Measurements from ENCODE around the gene SMAD3. TPM values are rescaled to one million over a fixed set of nuclear protein-coding genes. Genes with fewer than 3 reads are reported as not detected.

SMAD3 gene
- total RNA-seq, 2 experiments from 2014 or later, result 26.8 to 27.1 TPM

DNA sequence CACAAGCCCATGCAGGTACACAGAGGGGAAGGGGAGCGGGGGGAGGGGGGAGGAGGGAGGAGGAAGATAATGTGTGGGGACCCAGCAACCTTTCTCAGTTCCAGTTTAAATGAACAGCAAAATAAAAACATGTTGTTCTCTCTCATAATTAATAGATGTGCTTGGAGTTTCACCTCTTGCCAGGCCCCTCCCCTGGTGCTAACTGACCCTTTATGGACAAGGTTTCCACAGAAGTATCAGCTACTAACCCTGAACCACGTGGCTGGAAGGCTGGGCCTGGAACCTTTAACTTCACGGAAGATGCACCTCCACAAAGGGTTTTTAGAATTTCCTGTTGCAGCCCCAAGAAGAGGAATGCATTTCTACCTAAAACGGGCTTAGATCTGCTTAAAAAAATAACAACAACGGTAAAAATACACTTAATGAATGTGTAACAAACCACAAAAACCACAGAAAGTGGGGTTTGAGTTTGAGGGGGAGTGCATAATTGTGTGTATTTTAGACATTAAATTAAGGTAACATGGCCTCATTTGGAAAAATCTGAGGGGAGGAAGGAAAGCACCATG lies 14.8 kb upstream of the SMAD3 start:
- CTCF ChIA-PET, result no interaction called here
- POLR2A ChIA-PET, result no interaction called here
- DNase-seq (no peak), ATAC-seq (no peak)
- Mint-ChIP-seq H3K36me3 (ENCODE audit: low read depth) (no peaks in the 10 kb centered on the region), H3K27me3 (ENCODE audit: low read depth) (no peaks in the 10 kb centered on the region), H3K9me3 (ENCODE audit: insufficient read depth) (no peaks in the 10 kb centered on the region), H3K4me3 (no peak overlapping the region), H3K27ac (peak overlapping the region; percentile 3), H3K4me1 (ENCODE audit: low read depth) (peaks cover 24% of the 10 kb centered on the region)

- no peak overlapping the region for H3K27ac Mint-ChIP-seq
- DNase-seq (no peak), ATAC-seq (no peak)
- CTCF ChIA-PET, result interaction anchor here (1.2 kb wide), 1 partner anchor 9 kb away, joined by 4 read pairs; no protein-coding TSS in a partner anchor
- peaks cover 29% of the 10 kb centered on the region for H3K4me1 Mint-ChIP-seq (ENCODE audit: low read depth)
- no peaks in the 10 kb centered on the region for H3K36me3 Mint-ChIP-seq (ENCODE audit: low read depth)
- H3K9me3 Mint-ChIP-seq (ENCODE audit: insufficient read depth), result no peaks in the 10 kb centered on the region
- no peaks in the 10 kb centered on the region for H3K27me3 Mint-ChIP-seq (ENCODE audit: low read depth)
- no peak overlapping the region for H3K4me3 Mint-ChIP-seq
- POLR2A ChIA-PET, result interaction anchor here (0.7 kb wide), 1 partner anchor 9 kb away, joined by 3 read pairs; no protein-coding TSS in a partner anchor
Measured at GRCh38 chr15:67051088-67052045, 14.0 kb upstream of the SMAD3 start.

GRCh38 chr15:67054676-67055075 lies 10.7 kb upstream of the SMAD3 start:
- no peak overlapping the region for H3K4me3 Mint-ChIP-seq

DNA sequence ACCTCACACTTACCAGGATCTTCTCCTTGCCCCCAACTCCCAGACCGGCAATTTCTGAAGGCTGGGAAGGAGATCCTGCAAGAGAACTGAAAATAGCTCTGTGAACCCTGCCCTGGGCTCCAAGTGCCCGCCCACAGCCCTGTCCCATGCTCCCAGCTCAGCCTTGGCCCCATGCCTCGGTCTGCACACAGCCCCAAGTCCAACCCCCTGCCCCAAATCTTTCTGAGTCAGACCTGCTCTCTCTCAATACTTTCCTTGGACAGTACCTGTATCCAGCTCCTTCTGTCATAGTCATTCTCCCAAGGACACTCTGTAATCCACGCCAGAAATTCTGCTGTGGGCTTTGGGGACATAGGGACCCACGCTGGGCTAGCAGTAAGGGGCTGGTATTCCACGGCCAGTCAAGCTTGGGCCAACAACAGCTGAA lies 6.3 kb upstream of the SMAD3 start:
- no peak overlapping the region for H3K4me3 Mint-ChIP-seq
- peaks cover 21% of the 10 kb centered on the region for H3K27me3 Mint-ChIP-seq (ENCODE audit: low read depth)
- ChIA-PET CTCF (interaction anchor here (1.0 kb wide), 1 partner anchor 12 kb away, joined by 3 read pairs; no protein-coding TSS in a partner anchor), POLR2A (no interaction called here)
- no peaks in the 10 kb centered on the region for H3K36me3 Mint-ChIP-seq (ENCODE audit: low read depth)
- H3K9me3 Mint-ChIP-seq (ENCODE audit: insufficient read depth), result no peaks in the 10 kb centered on the region
- ATAC-seq, result no peak
- no peak for DNase-seq
- H3K27ac Mint-ChIP-seq, result no peak overlapping the region
- peaks cover 21% of the 10 kb centered on the region for H3K4me1 Mint-ChIP-seq (ENCODE audit: low read depth)

More at GRCh38 chr15:67054676-67055075, 10.7 kb upstream of the SMAD3 start:
- Mint-ChIP-seq H3K9me3 (ENCODE audit: insufficient read depth) (no peaks in the 10 kb centered on the region), H3K36me3 (ENCODE audit: low read depth) (no peaks in the 10 kb centered on the region), H3K4me1 (ENCODE audit: low read depth) (peaks cover 35% of the 10 kb centered on the region), H3K27me3 (ENCODE audit: low read depth) (peaks cover 4% of the 10 kb centered on the region), H3K27ac (no peak overlapping the region)
- no peak for DNase-seq
- ATAC-seq, result no peak
- POLR2A ChIA-PET, result no interaction called here
- CTCF ChIA-PET, result interaction anchor here (0.7 to 1.4 kb wide), 2 partner anchors 12 to 25 kb away, joined by 3 read pairs; no protein-coding TSS in a partner anchor

- peaks cover 20% of the 10 kb centered on the region for H3K4me1 Mint-ChIP-seq (ENCODE audit: low read depth)
- CTCF ChIA-PET, result interaction anchor here (0.6 to 1.0 kb wide), 3 partner anchors 55 to 209 kb away, joined by 3 to 4 read pairs (median 3); no protein-coding TSS in a partner anchor
- DNase-seq (no peak), ATAC-seq (no peak)
- peaks cover 23% of the 10 kb centered on the region for H3K27me3 Mint-ChIP-seq (ENCODE audit: low read depth)
- no peaks in the 10 kb centered on the region for H3K36me3 Mint-ChIP-seq (ENCODE audit: low read depth)
- H3K4me3 Mint-ChIP-seq, result no peak overlapping the region
- no peaks in the 10 kb centered on the region for H3K9me3 Mint-ChIP-seq (ENCODE audit: insufficient read depth)
- POLR2A ChIA-PET, result interaction anchor here (0.6 kb wide), 1 partner anchor 460 kb away, joined by 3 read pairs; no protein-coding TSS in a partner anchor
- H3K27ac Mint-ChIP-seq, result no peak overlapping the region
Measured at GRCh38 chr15:67061811-67062368, 3.5 kb upstream of the SMAD3 start.

DNA sequence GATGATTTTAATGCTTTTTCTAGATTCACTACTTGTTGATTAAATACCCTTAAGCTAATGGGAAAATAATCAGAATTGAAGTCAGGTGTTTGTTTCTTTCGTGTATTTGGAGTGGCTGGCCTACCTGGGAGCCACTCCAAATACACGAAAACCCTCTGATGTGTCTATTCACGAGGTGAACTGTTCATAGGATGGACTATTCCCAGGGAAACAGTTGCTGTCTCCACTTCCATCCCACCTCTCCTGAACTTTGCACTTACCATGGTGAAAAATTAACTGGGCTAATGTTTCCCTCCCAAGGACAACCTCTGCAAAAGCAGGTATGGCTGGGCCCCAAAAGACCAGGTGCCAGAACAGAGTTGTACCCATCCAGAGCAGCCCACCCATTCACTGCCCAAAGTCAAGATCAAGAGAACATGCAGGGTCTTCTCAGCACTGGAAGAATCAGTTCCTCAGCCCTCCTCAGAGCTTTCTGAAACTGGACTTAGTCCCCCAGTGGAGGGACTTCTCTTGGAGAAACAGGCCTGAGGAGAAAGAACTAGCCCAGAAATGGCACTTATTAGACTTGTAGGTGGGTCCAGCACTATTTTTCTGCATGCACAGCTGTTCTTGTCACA lies 2.9 kb upstream of the SMAD3 start:
- H3K27me3 Mint-ChIP-seq (ENCODE audit: low read depth), result peaks cover 23% of the 10 kb centered on the region
- no peak overlapping the region for H3K4me3 Mint-ChIP-seq
- H3K9me3 Mint-ChIP-seq (ENCODE audit: insufficient read depth), result no peaks in the 10 kb centered on the region
- CTCF ChIA-PET, result interaction anchor here (0.9 to 1.0 kb wide), 2 partner anchors 55 to 116 kb away, joined by 3 to 4 read pairs; no protein-coding TSS in a partner anchor
- ATAC-seq, result no peak
- no peak for DNase-seq
- H3K4me1 Mint-ChIP-seq (ENCODE audit: low read depth), result peaks cover 26% of the 10 kb centered on the region
- H3K36me3 Mint-ChIP-seq (ENCODE audit: low read depth), result peaks cover 3% of the 10 kb centered on the region
- H3K27ac Mint-ChIP-seq, result no peak overlapping the region
- POLR2A ChIA-PET, result interaction anchor here (0.6 kb wide), 1 partner anchor 459 kb away, joined by 3 read pairs; no protein-coding TSS in a partner anchor

GRCh38 chr15:67063689-67064606 lies 1.5 kb upstream of the SMAD3 start:
- H3K27me3 Mint-ChIP-seq (ENCODE audit: low read depth), result peaks cover 23% of the 10 kb centered on the region
- H3K36me3 Mint-ChIP-seq (ENCODE audit: low read depth), result peaks cover 11% of the 10 kb centered on the region
- no peak for ATAC-seq
- no peak overlapping the region for H3K27ac Mint-ChIP-seq
- no peaks in the 10 kb centered on the region for H3K9me3 Mint-ChIP-seq (ENCODE audit: insufficient read depth)
- ChIA-PET CTCF (interaction anchor here (0.6 to 1.4 kb wide), 4 partner anchors 12 to 177 kb away, joined by 3 to 4 read pairs (median 4); no protein-coding TSS in a partner anchor), POLR2A (interaction anchor here (0.7 to 1.5 kb wide), 2 partner anchors 17 to 40 kb away, joined by 3 to 5 read pairs; no protein-coding TSS in a partner anchor)
- peaks cover 41% of the 10 kb centered on the region for H3K4me1 Mint-ChIP-seq (ENCODE audit: low read depth)
- H3K4me3 Mint-ChIP-seq, result peak overlapping the region; percentile 65
- no peak for DNase-seq

- POLR2A ChIA-PET, result interaction anchor here (0.7 to 9.8 kb wide), 10 partner anchors 10 to 70 kb away, joined by 3 to 124 read pairs (median 6); no protein-coding TSS in a partner anchor
Measured at GRCh38 chr15:67064607-67065530, 533 bp upstream of the SMAD3 start.

GRCh38 chr15:67066041-67066958 lies 898 bp downstream of the SMAD3 start:
- no peak for DNase-seq
- peaks cover 31% of the 10 kb centered on the region for H3K36me3 Mint-ChIP-seq (ENCODE audit: low read depth)
- ChIA-PET POLR2A (interaction anchor here (0.7 to 9.8 kb wide), 11 partner anchors 9 to 83 kb away, joined by 3 to 124 read pairs (median 6); no protein-coding TSS in a partner anchor), CTCF (interaction anchor here (0.7 to 2.0 kb wide), 14 partner anchors 15 to 237 kb away, joined by 3 to 9 read pairs (median 4); no protein-coding TSS in a partner anchor)
- H3K4me1 Mint-ChIP-seq (ENCODE audit: low read depth), result peaks cover 58% of the 10 kb centered on the region
- H3K27me3 Mint-ChIP-seq (ENCODE audit: low read depth), result peaks cover 20% of the 10 kb centered on the region
- peak overlapping the region; percentile 95 for H3K4me3 Mint-ChIP-seq
- H3K9me3 Mint-ChIP-seq (ENCODE audit: insufficient read depth), result no peaks in the 10 kb centered on the region
- peak overlapping the region; percentile 87 for H3K27ac Mint-ChIP-seq
- ATAC-seq, result peak; percentile 2

More at GRCh38 chr15:67064607-67065530, 533 bp upstream of the SMAD3 start:
- ATAC-seq (no peak), DNase-seq (peak; percentile 38)
- Mint-ChIP-seq H3K27ac (peak overlapping the region; percentile 40), H3K36me3 (ENCODE audit: low read depth) (peaks cover 17% of the 10 kb centered on the region), H3K9me3 (ENCODE audit: insufficient read depth) (no peaks in the 10 kb centered on the region), H3K4me3 (peak overlapping the region; percentile 67), H3K4me1 (ENCODE audit: low read depth) (peaks cover 45% of the 10 kb centered on the region), H3K27me3 (ENCODE audit: low read depth) (peaks cover 20% of the 10 kb centered on the region)
- CTCF ChIA-PET, result interaction anchor here (1.0 to 1.9 kb wide), 10 partner anchors 12 to 176 kb away, joined by 3 to 8 read pairs (median 3); no protein-coding TSS in a partner anchor

Measured in activated CD8-positive, alpha-beta T cell treated with anti-CD3 and anti-CD28 coated beads, Interleukin-2, amount 10 ng/mL, durations not matched to agents 7 days and 5 days (primary cell).